NCI-H187 treated with DMSO at 0.1 percent for 48 hours (cell line): ENCODE measurements around the gene FBXL19.
A peak's percentile ranks its signal among the peaks of the same experiment; 100 is the strongest.

Experiments used
- DNase-seq: peaks from one replicate; lab custom pipeline; 2025; lab: John Stamatoyannopoulos, UW

FBXL19 gene

GRCh38 chr16:30944352-30944751, 21.0 kb downstream of the FBXL19 start:
- no peak for DNase-seq

DNA sequence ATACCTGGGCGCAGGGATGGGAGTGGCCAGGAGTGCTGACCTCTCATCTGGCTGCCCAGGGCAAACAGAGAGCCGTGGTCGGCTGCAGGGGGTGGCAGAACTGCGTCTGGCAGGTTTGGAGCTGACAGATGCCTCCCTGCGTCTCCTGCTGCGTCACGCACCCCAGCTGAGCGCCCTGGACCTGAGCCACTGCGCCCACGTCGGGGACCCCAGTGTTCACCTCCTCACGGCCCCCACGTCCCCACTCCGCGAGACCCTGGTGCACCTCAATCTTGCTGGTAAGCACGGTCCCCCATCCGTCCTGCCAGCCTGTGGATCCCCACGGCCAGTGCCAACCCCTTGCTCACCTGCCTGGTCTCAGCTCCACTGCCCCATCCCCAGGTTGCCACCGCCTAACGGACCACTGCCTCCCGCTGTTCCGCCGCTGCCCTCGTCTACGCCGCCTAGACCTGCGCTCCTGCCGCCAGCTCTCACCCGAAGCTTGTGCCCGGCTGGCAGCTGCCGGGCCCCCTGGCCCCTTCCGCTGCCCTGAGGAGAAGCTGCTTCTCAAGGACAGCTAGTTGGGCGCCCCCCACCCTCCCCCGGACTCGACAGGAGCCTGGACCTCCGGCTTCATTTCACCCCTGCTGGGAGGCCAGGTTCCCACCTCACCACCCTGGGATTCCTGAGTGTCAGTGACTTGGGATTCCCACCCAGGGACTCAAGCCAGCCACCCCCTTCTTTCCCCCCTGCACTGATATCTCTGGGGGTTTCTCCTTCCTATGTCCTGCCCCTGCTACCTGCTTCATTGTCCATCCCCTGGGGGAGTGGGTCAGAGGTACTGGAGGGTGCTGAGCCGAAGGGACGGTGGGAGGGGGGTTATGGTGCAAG, 23.5 kb downstream of the FBXL19 start:
- no peak for DNase-seq

DNA sequence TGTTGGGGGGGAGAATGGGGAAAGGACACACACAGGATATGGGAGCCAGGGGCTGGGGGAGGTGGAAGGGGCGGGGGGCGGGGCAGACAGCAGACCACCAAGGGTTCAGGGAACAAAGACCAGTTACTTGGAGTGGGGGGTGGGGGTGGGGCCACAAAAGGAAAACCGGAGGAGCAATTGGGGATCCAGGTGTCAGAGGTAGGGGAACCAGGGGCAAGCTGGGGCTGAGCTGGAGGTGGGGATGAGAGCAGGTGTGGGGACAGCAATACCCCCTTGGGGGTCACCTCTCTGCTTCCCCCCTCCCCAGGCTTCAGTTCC, 24.1 kb downstream of the FBXL19 start:
- no peak for DNase-seq

- no peak for DNase-seq
These were observed 24.7 kb downstream of the FBXL19 start for GRCh38 chr16:30947859-30948666.

DNA sequence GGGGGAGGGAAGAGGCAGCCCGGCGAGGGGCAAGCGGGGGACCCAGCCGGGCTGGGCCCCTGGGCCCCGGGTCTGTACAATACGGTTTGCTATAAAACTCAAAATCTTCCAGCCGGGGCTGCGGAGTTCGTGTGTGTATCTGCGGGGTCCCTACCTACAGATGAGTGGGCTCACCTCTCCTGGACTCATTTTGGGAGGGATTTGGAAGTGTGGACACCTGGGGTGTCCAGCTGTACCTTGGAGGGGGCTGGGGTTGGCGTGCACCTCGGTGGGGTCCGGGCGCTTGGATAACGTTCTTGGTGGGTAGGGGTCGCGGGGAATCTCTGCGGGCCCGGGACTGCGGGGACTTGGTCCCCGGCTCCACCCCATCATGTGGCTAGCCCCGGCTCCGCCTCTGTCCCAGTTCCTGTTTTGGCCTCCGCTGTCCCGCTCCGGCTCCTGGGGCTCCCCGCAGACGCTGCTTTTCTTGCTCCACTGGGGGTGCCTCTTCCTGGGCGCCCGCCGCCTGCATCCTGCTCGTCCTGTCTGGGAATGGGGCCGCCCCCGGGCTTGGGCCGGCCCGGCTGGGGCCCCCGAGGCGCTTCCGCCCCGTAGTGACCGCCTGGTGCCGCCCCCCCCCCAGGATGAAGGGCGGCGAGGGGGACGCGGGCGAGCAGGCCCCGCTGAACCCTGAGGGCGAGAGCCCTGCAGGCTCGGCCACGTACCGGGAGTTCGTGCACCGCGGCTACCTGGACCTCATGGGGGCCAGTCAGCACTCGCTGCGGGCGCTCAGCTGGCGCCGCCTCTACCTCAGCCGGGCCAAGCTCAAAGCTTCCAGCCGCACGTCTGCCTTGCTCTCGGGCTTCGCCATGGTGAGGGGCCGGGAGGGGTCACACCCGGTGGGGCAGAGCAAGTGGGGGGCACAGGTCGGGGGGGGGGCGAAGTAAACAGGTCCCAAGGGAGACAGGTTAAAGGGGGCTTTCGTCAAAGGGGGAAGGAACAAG, 25.6 kb downstream of the FBXL19 start, which contains the start of gene ORAI3:
TSS of gene ORAI3 (plus strand) at position 402 of the 983 bp plus-strand sequence. CDS start at position 624, 222 bp downstream.
- no peak for DNase-seq

GRCh38 chr16:30949650-30950515, 26.5 kb downstream of the FBXL19 start:
- DNase-seq = no peak

DNA sequence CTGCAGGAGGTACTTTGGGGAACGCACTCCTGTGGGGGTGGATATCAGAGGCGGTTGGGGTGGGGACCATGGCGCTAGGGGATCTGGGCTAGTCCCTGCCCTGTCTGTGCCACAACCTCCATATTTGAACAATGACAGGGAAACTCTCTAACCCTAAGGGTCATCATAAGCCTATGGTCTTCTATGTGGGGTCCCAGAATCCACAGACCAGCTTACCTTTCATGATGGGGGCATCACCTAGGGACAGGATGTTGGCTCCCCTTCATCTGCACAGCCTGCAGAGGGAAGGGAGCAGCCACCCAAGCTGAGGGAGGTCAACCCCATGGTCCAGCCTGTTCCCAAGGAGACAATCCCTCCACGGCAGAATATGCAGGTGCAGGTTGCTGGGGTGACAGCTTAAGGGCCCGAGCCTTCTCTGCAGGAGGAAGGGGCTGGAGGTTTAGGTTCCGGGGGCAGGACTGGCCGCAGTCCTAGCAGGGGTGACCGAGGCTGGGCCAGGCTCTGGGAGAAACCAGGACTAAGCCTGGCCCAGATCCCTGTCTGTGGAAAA, 27.2 kb downstream of the FBXL19 start:
- DNase-seq = no peak

- no peak for DNase-seq
These were observed 27.8 kb downstream of the FBXL19 start for GRCh38 chr16:30951193-30951592.

DNA sequence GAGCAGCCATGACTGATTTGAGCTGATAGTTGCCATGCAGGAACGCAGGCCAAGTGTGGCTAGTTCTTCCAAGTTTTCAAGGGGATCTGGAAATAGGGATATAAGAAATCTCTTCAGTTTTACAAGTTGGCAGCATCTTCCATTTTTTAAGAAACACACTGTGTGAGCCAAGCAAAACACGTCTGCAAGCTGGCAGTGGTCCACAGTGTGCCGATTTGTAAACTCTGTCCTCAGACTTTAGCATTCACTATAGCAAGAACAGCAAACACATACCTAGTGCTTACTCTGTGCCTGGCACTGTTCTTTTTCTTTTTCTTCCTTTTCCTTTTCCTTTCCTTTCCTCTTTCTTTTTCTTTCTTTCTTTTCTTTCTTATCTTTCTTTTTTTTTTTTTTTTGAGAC, 28.4 kb downstream of the FBXL19 start:
- no peak for DNase-seq

GRCh38 chr16:30953111-30953510, 29.7 kb downstream of the FBXL19 start:
- no peak for DNase-seq

DNA sequence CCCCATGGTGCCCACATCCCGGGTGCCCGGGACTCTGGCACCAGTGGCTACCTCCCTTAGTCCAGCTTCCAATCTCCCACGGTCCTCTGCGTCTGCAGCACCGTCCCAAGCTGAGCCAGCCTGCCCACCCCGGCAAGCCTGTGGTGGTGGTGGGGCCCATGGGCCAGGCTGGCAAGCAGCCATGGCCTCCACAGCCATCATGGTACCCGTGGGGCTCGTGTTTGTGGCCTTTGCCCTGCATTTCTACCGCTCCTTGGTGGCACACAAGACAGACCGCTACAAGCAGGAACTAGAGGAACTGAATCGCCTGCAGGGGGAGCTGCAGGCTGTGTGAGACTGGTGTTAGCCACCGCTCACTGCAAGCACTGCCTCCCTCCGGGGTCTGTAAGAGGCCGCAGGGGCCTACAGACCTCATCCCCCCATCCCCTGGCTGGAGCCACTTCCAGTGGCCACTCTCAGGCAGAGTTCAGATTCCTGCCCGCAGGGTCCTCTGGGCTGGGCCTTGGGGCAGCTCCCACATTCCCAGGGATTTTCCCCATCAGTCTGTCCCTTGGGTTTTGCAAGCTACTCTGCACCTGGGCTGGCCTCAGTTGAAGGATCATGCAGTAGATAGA, 30.2 kb downstream of the FBXL19 start:
- DNase-seq = no peak

- no peak for DNase-seq
These were observed 31.6 kb downstream of the FBXL19 start for GRCh38 chr16:30954993-30955392.

DNA sequence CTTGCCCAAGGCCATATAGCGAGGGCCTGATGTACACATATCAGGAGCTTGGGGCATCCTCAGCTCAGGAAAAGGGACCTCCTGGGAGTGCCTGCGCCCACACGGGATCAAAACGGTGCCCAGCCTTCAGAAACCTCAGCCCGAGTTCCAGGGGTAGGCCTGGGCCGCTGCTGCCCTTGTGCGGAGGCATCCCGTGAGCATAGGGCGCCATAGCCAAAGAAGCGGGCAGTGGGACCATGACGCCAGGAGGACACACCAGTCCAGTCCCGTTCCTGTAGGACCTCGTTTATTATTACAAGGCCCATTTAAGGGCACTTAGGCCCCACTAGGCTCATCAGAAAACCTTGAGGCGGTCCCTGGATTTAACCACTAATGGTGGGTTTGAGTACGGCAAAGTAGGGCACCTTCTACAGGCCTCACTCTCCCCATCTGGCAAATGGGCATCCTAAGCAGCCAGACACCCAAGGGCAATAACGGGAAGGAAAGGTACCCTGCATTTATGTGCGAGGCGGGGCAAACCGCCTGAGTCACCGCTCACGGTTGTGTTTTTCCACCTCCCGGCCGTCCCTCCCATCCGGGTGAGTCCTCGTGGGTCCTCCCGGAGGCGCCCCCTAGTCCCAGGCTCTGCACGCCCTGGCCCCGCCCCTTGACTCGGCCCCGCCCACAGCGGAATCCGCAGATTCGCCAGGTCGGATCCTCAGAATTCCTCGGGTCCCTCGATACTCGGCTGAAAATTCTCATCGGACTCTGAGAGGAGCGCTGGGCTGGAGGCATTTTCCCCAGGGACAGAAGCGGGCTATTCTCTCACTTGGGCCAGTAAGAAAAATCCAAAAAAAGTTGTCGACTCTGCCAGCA, 33.5 kb downstream of the FBXL19 start:
- no peak for DNase-seq

- peak; percentile 30 for DNase-seq
These were observed 34.2 kb downstream of the FBXL19 start, which contains the start of gene SETD1A for GRCh38 chr16:30957456-30958174. Gene SETD1A, plus strand, starts transcription at chr16:30957754. Its CDS starts 978 bp downstream, at chr16:30958732.

DNA sequence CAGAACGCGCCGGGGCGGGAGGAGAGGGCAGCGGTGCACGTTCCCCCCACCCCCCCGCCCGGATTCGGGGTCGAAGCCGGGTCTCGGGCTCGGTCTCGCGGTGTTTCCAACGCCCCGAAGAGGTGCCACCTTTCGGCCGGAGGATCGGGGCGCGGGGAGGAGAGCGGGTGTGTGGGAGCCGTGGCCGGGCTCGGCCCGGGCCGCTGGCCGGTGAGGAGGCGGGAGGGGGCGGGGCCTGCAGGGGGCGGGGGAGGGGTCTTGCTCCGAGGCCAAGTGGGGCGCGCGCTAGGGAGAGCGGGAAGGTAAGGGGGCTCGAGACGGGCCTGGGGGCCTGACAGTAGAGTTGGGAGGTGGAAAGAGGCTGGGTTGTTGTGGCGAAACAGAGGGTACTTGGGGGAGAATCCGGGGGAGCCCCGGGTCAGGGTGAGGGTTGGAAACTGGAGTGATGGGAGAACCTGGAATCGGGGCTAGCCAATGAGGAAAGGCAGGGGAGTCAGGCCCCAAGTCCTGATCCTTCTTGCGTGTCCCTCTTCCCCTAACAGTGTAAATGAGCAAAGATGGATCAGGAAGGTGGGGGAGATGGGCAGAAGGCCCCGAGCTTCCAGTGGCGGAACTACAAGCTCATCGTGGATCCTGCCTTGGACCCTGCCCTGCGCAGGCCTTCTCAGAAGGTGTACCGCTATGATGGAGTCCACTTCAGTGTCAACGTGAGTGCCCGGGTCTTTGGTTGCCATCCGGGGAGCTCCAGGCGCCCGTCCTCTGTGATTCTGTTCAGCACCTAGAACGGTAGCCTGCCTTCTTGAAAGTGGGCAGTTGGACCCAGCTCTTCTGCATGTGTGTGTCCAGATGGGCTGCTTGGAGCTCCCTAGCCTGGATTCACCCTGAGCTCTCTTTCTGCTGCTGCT, 35.1 kb downstream of the FBXL19 start:
- DNase-seq = no peak

DNA sequence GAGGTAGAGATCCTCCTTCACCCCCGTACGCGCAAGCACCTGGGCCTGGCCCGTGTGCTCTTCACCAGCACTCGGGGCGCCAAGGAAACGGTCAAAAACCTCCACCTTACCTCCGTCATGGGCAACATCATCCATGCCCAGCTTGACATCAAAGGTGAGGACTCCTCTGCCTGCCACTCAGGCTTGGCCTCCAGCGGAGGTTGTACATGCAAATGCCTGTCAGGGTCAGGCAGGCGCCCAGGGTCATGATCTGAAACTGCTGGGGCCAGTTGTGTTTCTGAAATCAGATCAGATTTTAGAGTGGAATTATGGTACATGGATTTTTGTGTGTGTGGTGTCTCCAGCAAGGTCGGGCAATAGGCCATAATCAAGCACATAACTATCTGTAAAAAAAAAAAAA, 38.0 kb downstream of the FBXL19 start:
- no peak for DNase-seq

- DNase-seq = no peak
These were observed 40.6 kb downstream of the FBXL19 start for GRCh38 chr16:30963925-30964511.
